K562 (cell line): ENCODE measurements around the gene WIPF1. TPM values are rescaled to one million over a fixed set of nuclear protein-coding genes. Genes with fewer than 3 reads are reported as not detected.

Experiments used
- E2F3 ChIP-seq: fragments of 250-450 bp; sonication (Bioruptor Pico); IDR thresholded peaks from 2 replicates; pipeline ENCODE4 v1.4.0; 2020; ENCODE audit warnings: mild to moderate bottlenecking
- ELF4 ChIP-seq: fragments of 450-650 bp; formaldehyde crosslinking; IDR thresholded peaks from 2 replicates; pipeline ENCODE4 v1.4.0; 2022; ENCODE audit warnings: missing genetic modification characterization
- GABPA ChIP-seq: fragments of 200-800 bp; sonication (Bioruptor generic); conservative IDR thresholded peaks from 2 replicates; pipeline ENCODE4 v1.6.1; 2016; ENCODE audit warnings: low read depth, missing genetic modification characterization, missing compliant biosample characterization
- HIVEP1 ChIP-seq: fragments of 250-450 bp; sonication (Bioruptor Pico); IDR thresholded peaks from 2 replicates; pipeline ENCODE4 v1.4.0; 2020; ENCODE audit warnings: mild to moderate bottlenecking
- HMG20B ChIP-seq: fragments of 250-450 bp; sonication (Bioruptor Pico); IDR thresholded peaks from 2 replicates; pipeline ENCODE4 v1.5.0; 2021; ENCODE audit warnings: mild to moderate bottlenecking
- ILK ChIP-seq: fragments of 450-650 bp; IDR thresholded peaks from 2 replicates; pipeline ENCODE4 v1.6.1; 2016; ENCODE audit warnings: missing genetic modification characterization, low read depth, mild to moderate bottlenecking, missing compliant biosample characterization, moderate library complexity, borderline replicate concordance
- KAT7 ChIP-seq: sonication (generic); formaldehyde crosslinking; IDR thresholded peaks from 2 replicates; pipeline ENCODE4 v1.8.0; 2022; ENCODE audit warnings: missing genetic modification reagents, mild to moderate bottlenecking, borderline replicate concordance
- LCOR ChIP-seq: sonication (generic); formaldehyde crosslinking; IDR thresholded peaks from 2 replicates; pipeline ENCODE4 v1.8.0; 2022; ENCODE audit warnings: mild to moderate bottlenecking, missing genetic modification reagents
- MEF2D ChIP-seq: conservative IDR thresholded peaks from 2 replicates; pipeline ENCODE4 v1.6.1; 2016; ENCODE audit warnings: low read depth, missing genetic modification characterization, missing compliant biosample characterization
- NUFIP1 ChIP-seq: fragments of 450-650 bp; IDR thresholded peaks from 2 replicates; pipeline ENCODE4 v1.6.1; 2018; ENCODE audit not compliant: partially characterized antibody
- OTX1 ChIP-seq: fragments of 450-650 bp; formaldehyde crosslinking; IDR thresholded peaks from 2 replicates; pipeline ENCODE4 v1.4.0; 2022; ENCODE audit warnings: mild to moderate bottlenecking
- RAD51 ChIP-seq: fragments of 450-650 bp; IDR thresholded peaks from 2 replicates; pipeline ENCODE4 v1.7.1; 2016; ENCODE audit warnings: low read depth, mild to moderate bottlenecking, borderline replicate concordance
- RNF2 ChIP-seq: sonication (generic); IDR thresholded peaks from 2 replicates; pipeline ENCODE4 v1.6.1; 2016
- SIRT6 ChIP-seq: IDR thresholded peaks from one replicate; pipeline ENCODE4 v1.6.1; 2012; ENCODE audit warnings: low read depth, mild to moderate bottlenecking, control low read depth, inconsistent platforms, low read length, moderate library complexity
- SPI1 ChIP-seq: IDR thresholded peaks from 2 replicates; pipeline ENCODE4 v1.6.1; 2011; ENCODE audit warnings: low read depth, low read length, control low read depth, borderline replicate concordance
- STAG1 ChIP-seq: sonication (generic); formaldehyde crosslinking; IDR thresholded peaks from 2 replicates; pipeline ENCODE4 v1.5.0; 2020; ENCODE audit warnings: missing genetic modification reagents, borderline replicate concordance
- ZNF224 ChIP-seq: sonication (generic); formaldehyde crosslinking; IDR thresholded peaks from 2 replicates; pipeline ENCODE4 v1.8.0; 2022; ENCODE audit warnings: mild to moderate bottlenecking, missing genetic modification reagents
- ZNF24 ChIP-seq: fragments of 450-650 bp; IDR thresholded peaks from 2 replicates; pipeline ENCODE4 v1.6.1; 2016
- ZNF311 ChIP-seq: fragments of 250-450 bp; sonication (Bioruptor Pico); IDR thresholded peaks from 2 replicates; pipeline ENCODE4 v1.4.0; 2020; ENCODE audit warnings: mild to moderate bottlenecking, moderate library complexity
- ZNF655 ChIP-seq: fragments of 250-450 bp; sonication (Bioruptor Pico); IDR thresholded peaks from 2 replicates; pipeline ENCODE4 v1.5.0; 2021
- polyA plus RNA-seq, 8 experiments: library from polyadenylated mRNA; depleted of rRNA in 4 of 8; stranded (reverse) in 5 of 8; unstranded in 3 of 8; fragments of >200 nt; fragmentation: Nextera tagmentation in 2 of 8; fragmentation: Illumina TruSeq in 1 of 8; extraction: Ambion mirVana in 2 of 8; extraction: Trizol in 1 of 8; gene quantifications; 2 replicates each; pipeline versions ENCODE4 v1.2.1 to v1.2.3, GENCODE V29; 2011 to 2014; ENCODE audit warnings: inconsistent platforms in 1 of 8, missing spikeins in 1 of 8
- total RNA-seq, 7 experiments: library from RNA; depleted of rRNA in 6 of 7; stranded (reverse); fragments of >200 nt in 6 of 7; fragmentation: Illumina TruSeq in 2 of 7; extraction: Trizol in 2 of 7; gene quantifications; 2 replicates each; pipeline versions ENCODE4 v1.2.1 to v1.2.3, GENCODE V29; 2011 to 2021; ENCODE audit warnings: low replicate concordance in 1 of 7
- TF ChIP-seq, protein P1 (sequence below): fragments of 250-450 bp; sonication (Bioruptor Pico); IDR thresholded peaks from 2 replicates; pipeline ENCODE4 v1.8.0; 2022; ENCODE audit warnings: moderate library complexity, mild to moderate bottlenecking, inconsistent platforms
- TF ChIP-seq, protein P2 (sequence below): fragments of 450-650 bp; IDR thresholded peaks from 2 replicates; pipeline ENCODE4 v1.6.1; 2017; ENCODE audit warnings: antibody characterized with exemption, mild to moderate bottlenecking

The WIPF1 gene
- total and polyA plus RNA-seq, 9 of the 15 experiments (the other 6 are each of a cell fraction or from before 2014, with no cell fraction given), result 0.54 to 4.9 (median 2.4) TPM

GRCh38 chr2:174634130-174635014 is 36.8 kb upstream of the WIPF1 start (continued):
- TF ChIP-seq ZNF311 (CRISPR knock-in tag) (peak; percentile 76), SPI1 (peak; percentile 83; the same call in 1 of the 2 replicates), ILK (no peak), KAT7 (0 out of 2 replicates have a peak, but pooled peaks have one; percentile 65), RNF2 (peak; percentile 32; the same call in 1 of the 2 replicates), NUFIP1 (no peak), ZNF655 (CRISPR knock-in tag) (no peak), GABPA (tag) (peak; percentile 45), E2F3 (CRISPR knock-in tag) (peak; percentile 7; the same call in 1 of the 2 replicates), ELF4 (CRISPR knock-in tag) (peak; percentile 71; the same call in 1 of the 2 replicates), SIRT6 (no peak), LCOR (0 out of 2 replicates have a peak, but pooled peaks have one; percentile 35), HMG20B (CRISPR knock-in tag) (0 out of 2 replicates have a peak, but pooled peaks have one; percentile 77), RAD51 (0 out of 2 replicates have a peak, but pooled peaks have one; percentile 24), MEF2D (peak; percentile 42; the same call in 1 of the 2 replicates), HIVEP1 (CRISPR knock-in tag) (peak; percentile 8; the same call in 1 of the 2 replicates), OTX1 (CRISPR knock-in tag) (0 out of 2 replicates have a peak, but pooled peaks have one; percentile 17), ZNF224 (CRISPR knock-in tag) (no peak), STAG1 (CRISPR knock-in tag) (no peak), ZNF24 (no peak)
- TF ChIP-seq, protein P1, sequence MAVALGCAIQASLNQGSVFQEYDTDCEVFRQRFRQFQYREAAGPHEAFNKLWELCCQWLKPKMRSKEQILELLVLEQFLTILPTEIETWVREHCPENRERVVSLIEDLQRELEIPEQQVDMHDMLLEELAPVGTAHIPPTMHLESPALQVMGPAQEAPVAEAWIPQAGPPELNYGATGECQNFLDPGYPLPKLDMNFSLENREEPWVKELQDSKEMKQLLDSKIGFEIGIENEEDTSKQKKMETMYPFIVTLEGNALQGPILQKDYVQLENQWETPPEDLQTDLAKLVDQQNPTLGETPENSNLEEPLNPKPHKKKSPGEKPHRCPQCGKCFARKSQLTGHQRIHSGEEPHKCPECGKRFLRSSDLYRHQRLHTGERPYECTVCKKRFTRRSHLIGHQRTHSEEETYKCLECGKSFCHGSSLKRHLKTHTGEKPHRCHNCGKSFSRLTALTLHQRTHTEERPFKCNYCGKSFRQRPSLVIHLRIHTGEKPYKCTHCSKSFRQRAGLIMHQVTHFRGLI, result 0 out of 2 replicates have a peak, but pooled peaks have one; percentile 9
- TF ChIP-seq, protein P2, sequence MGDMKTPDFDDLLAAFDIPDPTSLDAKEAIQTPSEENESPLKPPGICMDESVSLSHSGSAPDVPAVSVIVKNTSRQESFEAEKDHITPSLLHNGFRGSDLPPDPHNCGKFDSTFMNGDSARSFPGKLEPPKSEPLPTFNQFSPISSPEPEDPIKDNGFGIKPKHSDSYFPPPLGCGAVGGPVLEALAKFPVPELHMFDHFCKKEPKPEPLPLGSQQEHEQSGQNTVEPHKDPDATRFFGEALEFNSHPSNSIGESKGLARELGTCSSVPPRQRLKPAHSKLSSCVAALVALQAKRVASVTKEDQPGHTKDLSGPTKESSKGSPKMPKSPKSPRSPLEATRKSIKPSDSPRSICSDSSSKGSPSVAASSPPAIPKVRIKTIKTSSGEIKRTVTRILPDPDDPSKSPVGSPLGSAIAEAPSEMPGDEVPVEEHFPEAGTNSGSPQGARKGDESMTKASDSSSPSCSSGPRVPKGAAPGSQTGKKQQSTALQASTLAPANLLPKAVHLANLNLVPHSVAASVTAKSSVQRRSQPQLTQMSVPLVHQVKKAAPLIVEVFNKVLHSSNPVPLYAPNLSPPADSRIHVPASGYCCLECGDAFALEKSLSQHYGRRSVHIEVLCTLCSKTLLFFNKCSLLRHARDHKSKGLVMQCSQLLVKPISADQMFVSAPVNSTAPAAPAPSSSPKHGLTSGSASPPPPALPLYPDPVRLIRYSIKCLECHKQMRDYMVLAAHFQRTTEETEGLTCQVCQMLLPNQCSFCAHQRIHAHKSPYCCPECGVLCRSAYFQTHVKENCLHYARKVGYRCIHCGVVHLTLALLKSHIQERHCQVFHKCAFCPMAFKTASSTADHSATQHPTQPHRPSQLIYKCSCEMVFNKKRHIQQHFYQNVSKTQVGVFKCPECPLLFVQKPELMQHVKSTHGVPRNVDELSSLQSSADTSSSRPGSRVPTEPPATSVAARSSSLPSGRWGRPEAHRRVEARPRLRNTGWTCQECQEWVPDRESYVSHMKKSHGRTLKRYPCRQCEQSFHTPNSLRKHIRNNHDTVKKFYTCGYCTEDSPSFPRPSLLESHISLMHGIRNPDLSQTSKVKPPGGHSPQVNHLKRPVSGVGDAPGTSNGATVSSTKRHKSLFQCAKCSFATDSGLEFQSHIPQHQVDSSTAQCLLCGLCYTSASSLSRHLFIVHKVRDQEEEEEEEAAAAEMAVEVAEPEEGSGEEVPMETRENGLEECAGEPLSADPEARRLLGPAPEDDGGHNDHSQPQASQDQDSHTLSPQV, result peak; percentile 85
